Measurements from ENCODE around the gene RYR2.

GRCh38 chr1:237108297-237109040, 66.5 kb downstream of the RYR2 start:
- TF ChIP-seq GATA3 (IDR thresholded peaks at IDR 0.05; ENCODE audit: low read depth, low read length) (no peak), GATA2 (IDR thresholded peaks at IDR 0.05; ENCODE audit: low read depth, low read length) (no peak)

All from SH-SY5Y (cell line).